Head of caudate nucleus (tissue), 42 donors: Measurements from ENCODE around the gene PLEKHA3.

Source experiments
- DNase-seq, 42 donors: peaks; one replicate each; pipeline versions ENCODE4 v3.0.0 to v3.0.0-alpha.2; 2020 to 2021; ENCODE audit warnings: mixed read lengths in 7 of 42
- intact Hi-C: fragments of 100-400 bp; cut with DNase I; formaldehyde crosslinking; loops from one replicate; pipeline ENCODE4 v1.15.0; 2022

The PLEKHA3 gene

DNA sequence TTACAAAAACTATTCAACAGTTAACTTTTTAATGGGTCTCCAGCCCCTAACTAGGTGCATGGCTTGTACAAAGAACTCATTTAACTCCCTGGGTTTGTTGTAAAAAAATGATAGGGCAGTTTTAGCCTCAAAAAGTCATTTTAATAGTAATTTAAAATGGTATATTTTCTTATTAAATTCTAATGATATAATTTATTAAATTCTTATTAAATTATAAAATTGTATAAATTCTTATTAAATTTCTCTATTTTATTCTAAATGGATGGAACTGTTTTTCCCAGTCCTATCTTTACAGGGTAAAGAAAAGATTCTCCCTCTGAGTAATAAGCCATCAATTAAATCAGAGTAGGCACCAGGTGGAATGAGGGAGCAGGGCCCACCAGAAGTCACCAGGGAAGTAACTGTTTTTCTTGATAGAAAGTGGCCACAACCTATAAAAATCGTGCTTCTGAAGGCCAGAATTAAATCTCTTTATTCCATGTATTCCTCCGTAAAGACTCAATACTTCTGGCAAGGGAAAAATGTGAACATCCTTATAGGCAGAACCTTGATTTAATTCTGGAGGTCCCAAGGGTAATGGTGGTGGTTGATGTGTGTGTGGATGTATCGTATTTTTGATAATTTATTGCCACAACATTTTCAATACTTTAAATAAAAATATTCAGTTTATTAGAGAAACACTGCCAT is 2.7 kb upstream of the PLEKHA3 start:
- intact Hi-C loops = loop anchor here (1.0 kb wide), 1 partner anchor 26 kb away; the partner anchor contains the start of genes PJVK and PRKRA
- no peak for DNase-seq

DNA sequence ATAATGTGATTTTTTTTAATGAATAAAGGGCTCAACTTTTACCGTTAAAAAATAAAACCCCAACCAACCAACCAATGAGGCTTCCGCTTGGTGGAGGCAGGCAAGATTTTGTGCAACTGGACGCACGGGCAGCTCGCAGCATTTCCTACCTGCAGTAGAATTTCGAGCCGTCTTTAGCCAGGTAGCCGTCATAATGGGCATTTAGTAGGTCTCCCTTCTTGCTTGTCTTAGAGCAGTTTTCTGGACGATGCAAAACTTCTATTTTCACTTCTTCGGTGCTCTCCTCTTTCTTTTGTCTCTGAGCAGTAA is 2.2 kb upstream of the PLEKHA3 start:
- intact Hi-C loops = loop anchor here (1.0 kb wide), 1 partner anchor 27 kb away; the partner anchor contains the start of genes PJVK and PRKRA
- peak in 11 of 42 donors; percentile 12 to 53 (median 17) for DNase-seq

- intact Hi-C loops = loop anchor here (1.0 kb wide), 1 partner anchor 27 kb away; the partner anchor contains the start of genes PJVK and PRKRA
Measured at GRCh38 chr2:178478439-178479274, 1.6 kb upstream of the PLEKHA3 start, which contains the start of gene FKBP7. TSS of gene FKBP7 (minus strand) at chr2:178478600. CDS start at chr2:178478499, 101 bp downstream.

DNA sequence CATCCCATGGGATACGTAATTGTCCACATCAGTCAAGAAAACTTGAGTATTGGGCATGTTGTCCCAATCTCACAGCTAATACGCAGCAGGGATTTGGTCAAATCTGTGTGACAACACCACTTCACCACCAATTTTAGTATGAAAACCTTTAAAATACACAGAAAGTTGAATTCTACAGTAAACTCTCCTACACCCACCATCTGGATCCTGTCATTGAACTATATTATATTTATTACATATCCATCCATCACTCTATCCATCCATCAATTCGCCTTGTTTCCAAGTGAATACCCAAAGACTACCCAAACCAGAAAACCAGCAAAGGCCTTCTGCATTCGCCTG is 1.0 kb upstream of the PLEKHA3 start:
- DNase-seq = no peak
- intact Hi-C loops = no loop called here

More at GRCh38 chr2:178478439-178479274, 1.6 kb upstream of the PLEKHA3 start, which contains the start of gene FKBP7:
- DNase-seq = peak; percentile 83 to 96 (median 92)

GRCh38 chr2:178479758-178480226 is 465 bp upstream of the PLEKHA3 start:
- DNase-seq = peak in 1 of 42 donors; percentile 20
- intact Hi-C loops = no loop called here

- DNase-seq = no peak
- intact Hi-C loops = no loop called here
Measured at GRCh38 chr2:178482437-178482836, 2.2 kb downstream of the PLEKHA3 start.

GRCh38 chr2:178484245-178485041 is 4.2 kb downstream of the PLEKHA3 start:
- intact Hi-C loops = no loop called here
- DNase-seq = peak in 37 of 42 donors; percentile 12 to 83 (median 44)

DNA sequence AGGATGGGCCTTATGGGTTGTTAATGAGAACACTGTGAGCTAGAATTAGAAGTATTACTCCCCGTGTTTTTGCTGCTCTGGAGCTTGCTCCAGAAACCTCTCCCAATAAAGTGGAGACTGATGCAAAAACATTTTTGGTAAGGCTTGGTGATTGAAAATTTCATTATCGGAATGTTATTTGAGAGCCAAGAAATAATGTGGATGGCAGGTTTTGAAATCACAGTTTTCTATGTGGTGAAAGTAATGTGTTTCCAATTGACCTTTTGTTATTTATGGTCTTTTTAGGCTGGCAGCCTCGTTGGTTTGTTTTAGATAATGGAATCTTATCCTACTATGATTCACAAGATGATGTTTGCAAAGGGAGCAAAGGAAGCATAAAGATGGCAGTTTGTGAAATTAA is 5.1 kb downstream of the PLEKHA3 start:
- no peak for DNase-seq
- intact Hi-C loops = no loop called here

GRCh38 chr2:178491612-178492011 is 11.4 kb downstream of the PLEKHA3 start:
- DNase-seq = no peak
- intact Hi-C loops = no loop called here

DNA sequence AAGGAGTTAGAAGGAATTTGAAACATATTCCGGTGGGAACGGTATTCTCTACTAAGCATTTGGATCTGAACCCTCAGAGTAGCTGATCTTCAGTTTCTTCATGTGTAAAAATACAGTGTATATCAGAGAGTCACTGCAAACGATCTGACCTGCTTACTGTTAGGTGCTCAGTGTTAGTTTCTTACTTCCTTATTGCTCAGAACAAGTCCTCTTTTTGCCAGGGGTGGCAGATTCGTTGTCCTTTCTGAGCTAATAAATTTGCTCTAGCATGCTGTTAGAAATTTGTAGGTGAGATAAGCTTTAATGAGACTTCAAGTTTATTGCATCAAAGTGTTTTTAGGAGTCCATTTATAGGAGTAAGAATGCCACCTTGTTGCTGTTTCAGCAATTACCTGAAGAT is 15.8 kb downstream of the PLEKHA3 start:
- intact Hi-C loops = no loop called here

DNA sequence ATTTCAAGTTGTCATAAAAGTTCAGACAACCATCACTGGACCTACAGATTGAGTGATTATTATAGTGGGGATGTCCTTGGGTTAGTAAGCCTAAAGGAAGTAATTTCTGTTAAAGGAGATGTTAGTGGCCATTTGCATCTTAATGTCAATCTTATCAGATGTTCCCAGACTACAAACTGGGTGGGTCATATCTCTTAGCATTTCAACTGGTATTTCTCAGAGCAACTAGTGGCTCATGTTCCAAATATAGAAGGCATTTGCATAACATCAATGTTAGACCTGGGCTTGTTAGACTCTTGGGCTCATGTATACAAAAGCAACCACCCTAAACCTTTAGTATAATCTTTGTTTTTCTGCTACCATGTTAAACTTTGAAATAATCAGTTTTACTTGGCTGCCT is 17.9 kb downstream of the PLEKHA3 start:
- DNase-seq = no peak
- intact Hi-C loops = no loop called here

More for the DNA sequence above, 15.8 kb downstream of the PLEKHA3 start:
- DNase-seq = no peak

DNA sequence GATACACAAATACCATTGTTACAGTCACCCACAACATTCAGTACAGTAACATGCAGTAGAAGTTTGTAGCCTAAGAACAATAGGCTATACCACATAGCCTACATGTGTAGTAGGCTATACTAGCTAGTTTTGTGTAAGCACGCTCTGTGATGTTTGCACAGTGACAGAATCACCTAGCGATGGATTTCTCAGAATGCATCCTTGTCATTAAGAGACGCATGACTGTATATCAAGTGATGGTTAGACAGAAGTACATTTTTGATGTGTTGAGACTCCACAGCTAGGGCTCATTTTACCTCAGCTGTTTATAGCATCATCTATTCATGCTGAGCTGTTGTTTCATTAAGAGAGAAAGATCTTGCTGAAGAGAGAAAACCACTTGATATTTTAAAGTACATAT is 19.4 kb downstream of the PLEKHA3 start:
- DNase-seq = no peak
- intact Hi-C loops = no loop called here

GRCh38 chr2:178502751-178503150 is 22.5 kb downstream of the PLEKHA3 start:
- intact Hi-C loops = no loop called here
- no peak for DNase-seq

DNA sequence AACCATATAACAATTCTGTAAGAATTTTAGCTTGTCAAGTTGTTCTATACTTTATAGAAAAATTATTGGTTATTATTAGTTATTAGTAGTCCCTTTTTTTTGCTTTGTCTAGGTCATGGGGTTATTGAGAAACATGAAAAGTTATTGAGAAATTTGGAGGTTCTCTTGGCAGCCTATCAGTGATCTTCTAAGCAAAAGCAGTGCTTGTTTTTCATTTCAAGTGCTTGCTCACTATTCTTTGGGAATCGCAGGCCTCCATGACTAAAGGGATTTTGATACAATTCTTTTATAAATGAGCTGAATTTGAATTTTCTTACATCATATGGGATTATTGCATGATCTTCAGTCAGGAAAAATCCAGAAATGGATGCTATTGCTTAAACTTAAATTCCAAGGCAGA is 25.8 kb downstream of the PLEKHA3 start:
- no peak for DNase-seq

DNA sequence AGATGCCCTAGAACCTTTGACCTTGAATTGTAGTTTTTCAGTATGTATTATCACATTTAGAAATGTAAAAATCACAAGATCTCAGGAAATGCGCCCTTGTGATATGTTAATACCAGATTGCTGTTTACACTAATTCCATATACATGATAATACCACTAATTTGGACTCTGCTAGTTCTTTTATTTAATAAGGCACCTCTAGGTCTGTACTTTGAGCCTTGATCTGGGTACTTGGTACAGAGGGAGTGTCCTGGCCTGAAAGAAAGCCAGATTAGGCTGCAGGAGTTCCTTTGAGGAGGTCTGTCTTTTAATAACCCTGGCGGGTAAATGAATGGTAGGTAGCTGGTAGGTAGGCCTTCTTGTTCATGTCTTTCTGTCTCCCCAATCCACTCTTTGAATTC is 26.3 kb downstream of the PLEKHA3 start:
- no peak for DNase-seq
- intact Hi-C loops = no loop called here

More for the DNA sequence above, 25.8 kb downstream of the PLEKHA3 start:
- intact Hi-C loops = no loop called here

DNA sequence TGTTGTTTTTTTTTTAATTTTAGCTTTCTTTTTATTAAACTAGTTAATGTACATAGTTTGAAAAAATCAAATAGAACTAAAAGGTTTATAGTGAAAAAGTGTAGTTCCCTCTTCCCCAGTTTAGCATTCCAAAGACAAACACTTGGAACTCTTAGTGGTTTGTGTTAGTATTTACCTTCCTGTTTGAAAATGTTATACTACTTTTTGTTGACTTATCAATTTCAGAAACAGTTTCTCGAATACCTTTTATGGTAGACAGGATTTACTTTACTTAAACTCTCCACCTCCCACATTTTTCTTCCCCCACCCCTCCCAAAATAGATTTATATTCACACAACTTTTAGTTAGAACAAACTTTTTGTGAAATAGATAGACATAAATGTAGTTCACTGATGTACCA is 26.7 kb downstream of the PLEKHA3 start:
- intact Hi-C loops = no loop called here
- DNase-seq = no peak

DNA sequence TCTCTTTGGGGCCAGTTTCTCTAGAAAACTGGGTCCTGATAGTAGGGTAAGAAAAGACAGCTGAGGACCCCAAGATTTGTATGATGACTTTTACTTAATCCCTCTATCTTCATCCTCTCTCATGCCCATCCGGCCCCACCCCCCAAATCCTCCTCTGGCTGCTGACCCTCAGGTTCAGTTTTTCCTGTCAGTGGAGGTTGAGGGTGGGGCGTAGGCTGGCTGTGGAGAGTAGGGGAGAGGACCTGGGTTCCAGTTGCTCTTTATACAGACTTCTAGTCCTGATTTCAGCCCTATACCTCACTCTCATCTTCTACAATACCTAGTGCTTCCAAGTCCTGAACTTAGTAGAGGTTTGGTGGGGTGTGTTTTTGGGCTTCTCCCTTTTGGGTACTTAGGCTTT is 28.4 kb downstream of the PLEKHA3 start:
- no peak for DNase-seq
- intact Hi-C loops = no loop called here

DNA sequence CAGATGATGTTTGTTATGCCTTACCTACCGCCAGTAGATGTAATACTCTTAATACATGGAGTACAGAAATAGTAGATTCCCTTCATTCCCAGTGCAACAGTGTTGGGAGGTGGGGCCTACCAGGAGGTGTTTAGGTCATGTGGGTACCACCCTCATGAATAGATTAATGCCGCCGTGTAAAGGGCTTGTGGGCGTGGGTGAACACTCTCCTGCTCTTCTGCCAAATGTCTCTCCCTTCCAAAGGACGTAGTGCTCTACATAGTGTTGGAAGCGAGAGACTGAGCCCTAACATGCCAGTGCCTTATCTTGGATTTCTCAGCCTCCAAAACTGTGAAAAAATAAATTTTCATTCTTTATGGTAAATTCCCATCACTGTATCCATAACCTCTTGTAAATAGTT is 30.1 kb downstream of the PLEKHA3 start:
- no peak for DNase-seq
- intact Hi-C loops = no loop called here

DNA sequence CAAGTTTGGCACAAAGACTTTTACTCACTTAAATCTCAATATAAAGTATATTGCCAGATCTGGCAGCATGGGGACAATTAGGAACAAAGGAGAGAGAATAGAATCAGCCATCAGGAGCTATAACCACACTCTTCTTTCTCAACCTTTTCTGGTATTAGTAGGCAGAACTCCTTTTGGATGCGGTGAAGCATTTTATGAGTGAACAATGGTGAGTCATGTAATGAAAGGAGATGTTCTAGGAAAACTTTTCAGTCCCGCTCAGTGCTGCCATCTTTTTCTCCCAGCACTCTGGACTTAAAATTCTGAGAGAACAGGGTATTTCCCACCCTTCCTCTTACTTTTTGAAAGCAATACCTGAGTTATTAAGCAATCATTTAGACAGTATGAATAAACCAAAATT is 32.2 kb downstream of the PLEKHA3 start:
- peak in 9 of 42 donors; percentile 5 to 66 (median 20) for DNase-seq
- intact Hi-C loops = no loop called here
